Keratinocyte (primary cell): ENCODE results near the gene NDUFS2.

Experiments
- CTCF ChIP-seq, 3 experiments: IDR thresholded peaks in 1 of 3; conservative IDR thresholded peaks in 1 of 3; optimal IDR thresholded peaks in 1 of 3; 2 replicates in 2 of 3; 3 replicates in 1 of 3; pipeline versions ENCODE3 to v1.5.1; 2011; ENCODE audit warnings: low read length in 3 of 3, mild to moderate bottlenecking in 3 of 3, moderate library complexity in 2 of 3, control low read depth in 1 of 3, inconsistent platforms in 1 of 3; ENCODE audit not compliant: insufficient read depth in 2 of 3; ENCODE audit errors: extremely low read depth in 1 of 3
- EZH2 ChIP-seq: IDR thresholded peaks from one replicate; pipeline ENCODE4 v1.6.1; 2012; ENCODE audit warnings: inconsistent platforms, mild to moderate bottlenecking, low read length, moderate library complexity

DNA sequence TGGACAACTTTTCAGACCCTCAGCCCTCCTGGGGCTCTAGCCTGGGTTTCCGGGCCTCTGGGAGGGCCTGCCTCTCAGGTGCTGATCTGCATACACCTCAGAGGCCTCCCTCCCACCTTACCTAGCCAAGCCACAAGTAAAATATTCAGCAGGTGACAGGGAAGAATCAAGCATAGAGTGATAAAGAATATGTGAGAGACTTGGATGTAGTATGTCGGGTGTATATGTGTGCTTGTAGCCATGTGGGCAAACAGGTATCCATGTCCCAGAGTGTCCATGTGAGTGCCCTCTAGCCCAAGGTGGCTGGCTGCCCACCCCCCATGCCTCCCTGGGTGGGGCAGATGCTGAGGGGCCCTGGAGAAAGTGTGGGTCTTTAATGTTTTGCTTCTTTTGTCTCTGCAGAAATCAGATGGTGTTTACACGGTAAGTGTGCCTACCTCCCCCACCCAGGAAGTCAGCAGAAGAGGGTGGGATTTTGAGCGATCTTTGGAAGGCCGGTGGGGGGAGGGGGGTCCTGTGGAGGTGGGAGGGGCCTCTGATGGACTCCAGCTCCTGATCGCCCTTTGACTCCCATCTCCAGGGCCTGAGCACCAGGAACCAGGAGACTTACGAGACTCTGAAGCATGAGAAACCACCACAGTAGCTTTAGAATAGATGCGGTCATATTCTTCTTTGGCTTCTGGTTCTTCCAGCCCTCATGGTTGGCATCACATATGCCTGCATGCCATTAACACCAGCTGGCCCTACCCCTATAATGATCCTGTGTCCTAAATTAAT, 16.3 kb downstream of the NDUFS2 start:
- no peak for TF ChIP-seq CTCF (optimal IDR thresholded peaks at IDR 0.05 in 1 of 3, IDR thresholded peaks at IDR 0.05 in 1 of 3, conservative IDR thresholded peaks at IDR 0.05 in 1 of 3; ENCODE audit: extremely low read depth in 1 of 3, insufficient read depth in 2 of 3, low read length in 3 of 3)
- no peak for TF ChIP-seq EZH2
